ENCODE measurements around the gene TSR3. TPM values are rescaled to one million over a fixed set of nuclear protein-coding genes. Genes with fewer than 3 reads are reported as not detected.

Gene TSR3
- total RNA-seq (2022; extraction: Qiagen RNA extraction): 57.0 to 92.2 TPM (median 86.4 TPM) in 5 replicates

GRCh38 chr16:1351582-1352362, at the start of gene TSR3, which contains the start of gene GNPTG:
Gene TSR3 (minus strand): TSS chr16:1351878. CDS start chr16:1351804, 74 bp downstream.
Gene GNPTG (plus strand): TSS chr16:1351931. CDS start chr16:1351966, 35 bp downstream.

GRCh38 chr16:1333149-1333812, 18.4 kb downstream of the TSR3 start, which contains the start of gene BAIAP3:
Gene BAIAP3 (plus strand): TSS chr16:1333645. CDS start chr16:1338550, 4,905 bp downstream.

GRCh38 chr16:1308977-1309885, 42.4 kb downstream of the TSR3 start, which contains the start of gene UBE2I:
Gene UBE2I (plus strand): TSS chr16:1309636. CDS start chr16:1314031, 4,395 bp downstream.

Other genes starting within 250 kb of the TSR3 start
- 9.5 to 19.7 TPM (median 17.4 TPM) in 5 replicates for gene CACNA1H, start 198.8 kb downstream of the TSR3 start, total RNA-seq (2022; extraction: Qiagen RNA extraction)
- gene TPSG1, start 126.6 kb downstream of the TSR3 start, total RNA-seq (2022; extraction: Qiagen RNA extraction): 0.08 to 0.09 TPM in 2 of 5 replicates, not detected in the others
- 0.12 TPM in 1 of 5 replicates, not detected in the others for gene TPSB2, start 121.7 kb downstream of the TSR3 start, total RNA-seq (2022; extraction: Qiagen RNA extraction)
- 0.11 to 0.27 TPM (median 0.13 TPM) in 3 of 5 replicates, not detected in the others for gene TPSAB1, start 111.2 kb downstream of the TSR3 start, total RNA-seq (2022; extraction: Qiagen RNA extraction)
- gene TPSD1, start 95.8 kb downstream of the TSR3 start, total RNA-seq (2022; extraction: Qiagen RNA extraction): not detected in 5 replicates
- 161 to 189 TPM (median 172 TPM) in 5 replicates for gene UBE2I, start 42.2 kb downstream of the TSR3 start, total RNA-seq (2022; extraction: Qiagen RNA extraction)
- gene BAIAP3, start 18.2 kb downstream of the TSR3 start, total RNA-seq (2022; extraction: Qiagen RNA extraction): 0.39 to 1.1 TPM (median 0.97 TPM) in 5 replicates
- gene GNPTG, start 53 bp upstream of the TSR3 start, total RNA-seq (2022; extraction: Qiagen RNA extraction): 22.2 to 36.5 TPM (median 32.1 TPM) in 5 replicates
- gene UNKL, start 62.8 kb upstream of the TSR3 start, total RNA-seq (2022; extraction: Qiagen RNA extraction): 17.3 to 29.2 TPM (median 26.5 TPM) in 5 replicates
- gene UQCC4, start 68.9 kb upstream of the TSR3 start, total RNA-seq (2022; extraction: Qiagen RNA extraction): 33.1 to 35.0 TPM (median 33.9 TPM) in 5 replicates
- not detected in 5 replicates for gene PERCC1, start 79.2 kb upstream of the TSR3 start, total RNA-seq (2022; extraction: Qiagen RNA extraction)
- 0.07 to 0.34 TPM (median 0.11 TPM) in 5 replicates for gene CCDC154, start 92.7 kb upstream of the TSR3 start, total RNA-seq (2022; extraction: Qiagen RNA extraction)
- 41.1 to 73.1 TPM (median 66.8 TPM) in 5 replicates for gene CLCN7, start 123.2 kb upstream of the TSR3 start, total RNA-seq (2022; extraction: Qiagen RNA extraction)
- not detected in 5 replicates for gene PTX4, start 137.1 kb upstream of the TSR3 start, total RNA-seq (2022; extraction: Qiagen RNA extraction)
- gene TELO2, start 141.5 kb upstream of the TSR3 start, total RNA-seq (2022; extraction: Qiagen RNA extraction): 22.4 to 37.9 TPM (median 33.0 TPM) in 5 replicates
- gene TMEM204, start 181.8 kb upstream of the TSR3 start, total RNA-seq (2022; extraction: Qiagen RNA extraction): 0.07 to 0.17 TPM (median 0.11 TPM) in 5 replicates